B cell (primary cell): ENCODE measurements around the gene NR3C2. TPM values are rescaled to one million over a fixed set of nuclear protein-coding genes. Genes with fewer than 3 reads are reported as not detected.

Source experiments
- ATAC-seq: fragments of 200-7000 bp; cut with Tn5 transposase; one replicate; pipeline ENCODE4 v1.10.0; 2021; ENCODE audit warnings: low read depth, mild to moderate bottlenecking, moderate number of reproducible peaks, moderate library complexity
- CTCF ChIA-PET: fragments of 350-600 bp; sonication (Branson Sonifier 250); formaldehyde crosslinking; loops from one replicate; lab custom pipeline; 2021; ENCODE audit warnings: antibody characterized with exemption, inconsistent platforms; lab: Charles Lee
- POLR2A ChIA-PET: fragments of 350-600 bp; sonication (Branson Sonifier 250); formaldehyde crosslinking; loops from one replicate; lab custom pipeline; 2021; ENCODE audit warnings: antibody characterized with exemption; lab: Charles Lee
- DNase-seq: peaks from one replicate; pipeline ENCODE4 v3.0.0; 2013
- H2AFZ ChIP-seq: 2 replicates; pipeline ENCODE4 v1.6.1; 2012; ENCODE audit warnings: mild to moderate bottlenecking, low read depth, low read length; ENCODE audit not compliant: insufficient read depth, poor library complexity, severe bottlenecking
- H3K27ac ChIP-seq, 2 donors: 1 replicate in 1 of 2; 2 replicates in 1 of 2; pipeline ENCODE4 v1.5.1; 2012 to 2013; ENCODE audit warnings: low read length in 2 of 2, mild to moderate bottlenecking in 2 of 2, moderate library complexity in 1 of 2
- H3K27me3 ChIP-seq, 4 experiments: fragments of 200-600 bp in 1 of 4; sonication (generic) in 1 of 4; replicated peaks in 1 of 4; 1 replicate in 2 of 4; 2 replicates in 2 of 4; pipeline versions ENCODE4 v1.6.1 to v1.7.0; 2013 to 2016; ENCODE audit warnings: low read length in 3 of 4, mild to moderate bottlenecking in 2 of 4, mixed read lengths in 1 of 4, moderate library complexity in 1 of 4; ENCODE audit not compliant: insufficient read depth in 4 of 4, control insufficient read depth in 3 of 4; ENCODE audit errors: control extremely low read depth in 1 of 4
- H3K36me3 ChIP-seq, 2 experiments: replicated peaks in 1 of 2; 1 replicate in 1 of 2; 2 replicates in 1 of 2; pipeline versions ENCODE4 v1.6.1 to v1.7.1; 2013; ENCODE audit warnings: low read length in 1 of 2; ENCODE audit not compliant: insufficient read depth in 2 of 2, control insufficient read depth in 1 of 2; ENCODE audit errors: control extremely low read depth in 1 of 2, extremely low read depth in 1 of 2
- H3K4me1 ChIP-seq, 2 donors: fragments of 200-600 bp in 1 of 2; sonication (generic) in 1 of 2; 1 replicate in 1 of 2; 2 replicates in 1 of 2; pipeline versions ENCODE4 v1.5.1 to v1.6.1; 2013 to 2017; ENCODE audit warnings: low read length in 2 of 2; ENCODE audit not compliant: control insufficient read depth in 2 of 2, insufficient read depth in 2 of 2
- H3K4me2 ChIP-seq: replicated peaks from 2 replicates; pipeline ENCODE3; 2012; ENCODE audit warnings: mild to moderate bottlenecking, low read depth, low read length; ENCODE audit not compliant: poor library complexity, severe bottlenecking
- H3K4me3 ChIP-seq, 5 experiments: fragments of 200-600 bp in 1 of 5; sonication (generic) in 1 of 5; 1 replicate in 3 of 5; 2 replicates in 2 of 5; pipeline versions ENCODE4 v1.5.1 to v1.7.0; 2011 to 2016; ENCODE audit warnings: low read length in 4 of 5, mild to moderate bottlenecking in 4 of 5, low read depth in 2 of 5, control low read depth in 1 of 5, moderate library complexity in 1 of 5; ENCODE audit not compliant: insufficient read depth in 1 of 5; ENCODE audit errors: control extremely low read depth in 1 of 5, extremely low read depth in 1 of 5
- H3K79me2 ChIP-seq: fragments of 200-600 bp; sonication (generic); one replicate; pipeline ENCODE4 v1.6.0; 2016; ENCODE audit warnings: low read length; ENCODE audit not compliant: control insufficient read depth, insufficient read depth
- H3K9ac ChIP-seq: fragments of 200-600 bp; sonication (generic); 2 replicates; pipeline ENCODE4 v1.6.1; 2017; ENCODE audit warnings: mild to moderate bottlenecking, low read length, moderate library complexity
- H3K9me3 ChIP-seq, 3 donors: one replicate each; pipeline versions ENCODE4 v1.6.1 to v1.7.1; 2013; ENCODE audit warnings: low read length in 2 of 3; ENCODE audit not compliant: control insufficient read depth in 2 of 3, insufficient read depth in 1 of 3; ENCODE audit errors: control extremely low read depth in 1 of 3
- H4K20me1 ChIP-seq: 2 replicates; pipeline ENCODE4 v1.6.0; 2012; ENCODE audit warnings: mild to moderate bottlenecking, low read length; ENCODE audit not compliant: insufficient read depth, control insufficient read depth, poor library complexity, severe bottlenecking
- H3K27ac Mint-ChIP-seq: one replicate; pipeline ENCODE4 v1.8.0; 2021; ENCODE audit warnings: mixed read lengths
- H3K27me3 Mint-ChIP-seq: one replicate; pipeline ENCODE4 v1.8.0; 2021; ENCODE audit warnings: mixed read lengths
- H3K4me1 Mint-ChIP-seq: one replicate; pipeline ENCODE4 v1.8.0; 2021; ENCODE audit warnings: mixed read lengths
- H3K4me3 Mint-ChIP-seq: one replicate; pipeline ENCODE4 v1.8.0; 2021; ENCODE audit warnings: mixed read lengths
- H3K9me3 Mint-ChIP-seq: one replicate; pipeline ENCODE4 v1.8.0; 2022; ENCODE audit warnings: mixed read lengths; ENCODE audit not compliant: insufficient read depth
- CTCF ChIP-seq: fragments of 200-600 bp; IDR thresholded peaks from one replicate; pipeline ENCODE4 v1.8.0; 2022; ENCODE audit warnings: antibody characterized with exemption, mild to moderate bottlenecking
- EZH2 ChIP-seq: IDR thresholded peaks from 2 replicates; pipeline ENCODE4 v1.6.1; 2012; ENCODE audit warnings: borderline replicate concordance, low read depth, mild to moderate bottlenecking, moderate library complexity, low read length; ENCODE audit not compliant: insufficient read depth, poor library complexity, severe bottlenecking
- WGBS: methylation state at CpG from one replicate; pipeline ENCODE4 v1.1.5; 2013; ENCODE audit warnings: missing lambda C conversion rate; ENCODE audit not compliant: insufficient coverage; 5-methylcytosine and 5-hydroxymethylcytosine counted together
- intact Hi-C: fragments of 100-400 bp; cut with micrococcal nuclease; formaldehyde crosslinking; loops from one replicate; pipeline ENCODE4 v1.10.0; 2022
- polyA plus RNA-seq: library from polyadenylated mRNA; depleted of rRNA; stranded (reverse); fragments of >200 nt; gene quantifications from 2 replicates; pipeline ENCODE4 v1.2.3, GENCODE V29; 2012
- total RNA-seq, 2 donors: library from RNA; stranded (reverse); fragments of 120-200 nt in 1 of 2; gene quantifications; 1 replicate in 1 of 2; 2 replicates in 1 of 2; pipeline versions ENCODE4 v1.2.3 to v1.2.4, GENCODE V29; 2013 to 2022

Gene NR3C2
- total and polyA plus RNA-seq, 2 donors (not counting 1 experiment from before 2014, with no cell fraction given): 6.7 to 19.3 TPM

GRCh38 chr4:148335133-148335532, 107.1 kb downstream of the NR3C2 start:
- H3K36me3 ChIP-seq: no peaks in the 10 kb centered on the region
- intact Hi-C loops: no loop called here
- H3K4me3 Mint-ChIP-seq: no peak overlapping the region
- WGBS: 100% methylated on average over 2 of the region's 4 CpGs
- DNase-seq (no peak), ATAC-seq (no peak)
- no peak for TF ChIP-seq EZH2
- no peak for TF ChIP-seq CTCF
- H3K4me3 ChIP-seq: no peak overlapping the region
- H2AFZ ChIP-seq: no peak overlapping the region
- no peaks in the 10 kb centered on the region for H3K9me3 Mint-ChIP-seq
- H3K27me3 ChIP-seq: no peaks in the 10 kb centered on the region
- H3K4me2 ChIP-seq: no peak overlapping the region
- H3K79me2 ChIP-seq: no peaks in the 10 kb centered on the region
- no peaks in the 10 kb centered on the region for H3K27me3 Mint-ChIP-seq
- H3K27ac ChIP-seq: no peak overlapping the region
- ChIA-PET POLR2A (no interaction called here), CTCF (no interaction called here)
- no peaks in the 10 kb centered on the region for H3K4me1 Mint-ChIP-seq
- peaks cover 0 to 1% (median 0%) of the 10 kb centered on the region in 3 donors for H3K9me3 ChIP-seq
- H3K4me1 ChIP-seq: no peaks in the 10 kb centered on the region
- no peaks in the 10 kb centered on the region for H4K20me1 ChIP-seq
- H3K27ac Mint-ChIP-seq: no peak overlapping the region
- no peak overlapping the region for H3K9ac ChIP-seq

- Mint-ChIP-seq H3K27me3 (no peaks in the 10 kb centered on the region), H3K9me3 (no peaks in the 10 kb centered on the region), H3K4me1 (no peaks in the 10 kb centered on the region), H3K27ac (no peak overlapping the region), H3K4me3 (no peak overlapping the region)
- H3K27ac ChIP-seq: no peak overlapping the region
- H4K20me1 ChIP-seq: no peaks in the 10 kb centered on the region
- no peak overlapping the region for H3K4me3 ChIP-seq
- no peak overlapping the region for H2AFZ ChIP-seq
- WGBS: no CpG with 5 or more reads among the region's 1 CpG
- ChIA-PET POLR2A (no interaction called here), CTCF (no interaction called here)
- H3K27me3 ChIP-seq: no peaks in the 10 kb centered on the region
- no peak overlapping the region for H3K4me2 ChIP-seq
- no peak for DNase-seq
- no peak for TF ChIP-seq EZH2
- no peak for TF ChIP-seq CTCF
- no peak for ATAC-seq
- no peak overlapping the region for H3K9ac ChIP-seq
- H3K4me1 ChIP-seq: no peaks in the 10 kb centered on the region
- H3K36me3 ChIP-seq: no peaks in the 10 kb centered on the region
- no peaks in the 10 kb centered on the region for H3K9me3 ChIP-seq
- H3K79me2 ChIP-seq: no peaks in the 10 kb centered on the region
- intact Hi-C loops: no loop called here
Observed at GRCh38 chr4:148333265-148333664, 108.9 kb downstream of the NR3C2 start.
